Hepatocyte (in vitro differentiated cells): ENCODE measurements around the gene KCNQ5. TPM values are rescaled to one million over a fixed set of nuclear protein-coding genes. Genes with fewer than 3 reads are reported as not detected.

Experiments used
- DNase-seq: peaks from one replicate; pipeline ENCODE4 v3.0.0-alpha.2; 2016; ENCODE audit warnings: low spot score
- H2AFZ ChIP-seq: fragments of 200-600 bp; sonication (generic); 2 replicates; pipeline ENCODE4 v1.6.0; 2016; ENCODE audit warnings: antibody characterized with exemption, mild to moderate bottlenecking
- H3K27ac ChIP-seq: fragments of 200-600 bp; sonication (generic); 2 replicates; pipeline ENCODE4 v1.5.1; 2016; ENCODE audit warnings: mild to moderate bottlenecking
- H3K27me3 ChIP-seq: fragments of 200-600 bp; sonication (generic); 2 replicates; pipeline ENCODE4 v1.6.1; 2016
- H3K36me3 ChIP-seq: fragments of 200-600 bp; sonication (generic); replicated peaks from 2 replicates; pipeline ENCODE4 v1.5.1; 2016; ENCODE audit warnings: low read depth; ENCODE audit not compliant: insufficient read depth
- H3K4me1 ChIP-seq: fragments of 200-600 bp; sonication (generic); 2 replicates; pipeline ENCODE4 v1.5.1; 2016; ENCODE audit warnings: mild to moderate bottlenecking, moderate library complexity; ENCODE audit not compliant: insufficient read depth
- H3K4me2 ChIP-seq: fragments of 200-600 bp; sonication (generic); 2 replicates; pipeline ENCODE4 v1.6.0; 2016
- H3K4me3 ChIP-seq: fragments of 200-600 bp; sonication (generic); 2 replicates; pipeline ENCODE4 v1.5.1; 2016; ENCODE audit warnings: mild to moderate bottlenecking
- H3K79me2 ChIP-seq: fragments of 200-600 bp; sonication (generic); 2 replicates; pipeline ENCODE4 v1.6.0; 2017; ENCODE audit warnings: mild to moderate bottlenecking
- H3K9me2 ChIP-seq: fragments of 200-600 bp; sonication (generic); replicated peaks from 2 replicates; pipeline ENCODE4 v1.6.0; 2017; ENCODE audit warnings: mild to moderate bottlenecking; ENCODE audit not compliant: insufficient read depth
- H3K9me3 ChIP-seq: fragments of 200-600 bp; sonication (generic); 2 replicates; pipeline ENCODE4 v1.5.1; 2016; ENCODE audit warnings: low read depth, mild to moderate bottlenecking
- H4K20me1 ChIP-seq: fragments of 200-600 bp; sonication (generic); 2 replicates; pipeline ENCODE4 v1.6.0; 2016; ENCODE audit warnings: mild to moderate bottlenecking; ENCODE audit not compliant: insufficient read depth, poor library complexity, severe bottlenecking
- CTCF ChIP-seq: fragments of 200-600 bp; sonication (generic); IDR thresholded peaks from 2 replicates; pipeline ENCODE4 v1.5.1; 2016; ENCODE audit warnings: antibody characterized with exemption, mild to moderate bottlenecking; ENCODE audit not compliant: poor library complexity
- EZH2 ChIP-seq: fragments of 200-600 bp; sonication (generic); IDR thresholded peaks from 2 replicates; pipeline ENCODE4 v1.6.1; 2016; ENCODE audit warnings: antibody characterized with exemption, mild to moderate bottlenecking, borderline replicate concordance
- EZH2phosphoT487 ChIP-seq: fragments of 200-600 bp; sonication (generic); IDR thresholded peaks from one replicate; pipeline ENCODE4 v1.6.1; 2018; ENCODE audit warnings: antibody characterized with exemption, mild to moderate bottlenecking, low read depth, moderate library complexity; ENCODE audit not compliant: unreplicated experiment, severe bottlenecking
- WGBS: methylation state at CpG from one replicate; pipeline ENCODE4 v1.1.6; 2016; ENCODE audit warnings: low lambda C conversion rate; ENCODE audit errors: missing lambda C conversion rate; 5-methylcytosine and 5-hydroxymethylcytosine counted together
- polyA plus RNA-seq: library from polyadenylated mRNA; unstranded; fragments of >200 nt; fragmentation: Nextera tagmentation; extraction: Ambion mirVana; gene quantifications from 2 replicates; pipeline ENCODE4 v1.2.1, GENCODE V29; 2016
- total RNA-seq: library from RNA; depleted of rRNA; stranded (reverse); fragments of >200 nt; gene quantifications from 2 replicates; pipeline ENCODE4 v1.2.3, GENCODE V29; 2014

The KCNQ5 gene
- total and polyA plus RNA-seq, 2 experiments from 2014 or later = 1.6 to 2.0 TPM

GRCh38 chr6:72941263-72941662 is 319.4 kb downstream of the KCNQ5 start:
- H2AFZ ChIP-seq = no peak overlapping the region
- no peaks in the 10 kb centered on the region for H3K9me2 ChIP-seq
- H3K27ac ChIP-seq = no peak overlapping the region
- H3K36me3 ChIP-seq = no peaks in the 10 kb centered on the region
- WGBS = no CpG with 5 or more reads among the region's 1 CpG
- no peak for DNase-seq
- no peak overlapping the region for H3K4me2 ChIP-seq
- no peak overlapping the region for H3K4me3 ChIP-seq
- no peaks in the 10 kb centered on the region for H3K79me2 ChIP-seq
- no peaks in the 10 kb centered on the region for H3K4me1 ChIP-seq
- no peaks in the 10 kb centered on the region for H3K27me3 ChIP-seq
- TF ChIP-seq EZH2 (no peak), EZH2phosphoT487 (no peak), CTCF (no peak)
- H3K9me3 ChIP-seq = no peaks in the 10 kb centered on the region
- H4K20me1 ChIP-seq = no peaks in the 10 kb centered on the region

- Histone ChIP-seq H3K9me2 (no peaks in the 10 kb centered on the region), H3K4me3 (no peak overlapping the region), H3K4me1 (no peaks in the 10 kb centered on the region), H2AFZ (no peak overlapping the region), H3K27me3 (no peaks in the 10 kb centered on the region), H3K4me2 (no peak overlapping the region), H4K20me1 (no peaks in the 10 kb centered on the region), H3K27ac (no peak overlapping the region), H3K9me3 (no peaks in the 10 kb centered on the region), H3K79me2 (no peaks in the 10 kb centered on the region), H3K36me3 (no peaks in the 10 kb centered on the region)
- no peak for TF ChIP-seq EZH2phosphoT487
- no peak for TF ChIP-seq EZH2
- no peak for TF ChIP-seq CTCF
- DNase-seq = no peak
- WGBS = 54% methylated on average over 1 of the region's 1 CpG
These were observed 319.9 kb downstream of the KCNQ5 start for GRCh38 chr6:72941751-72942150.

GRCh38 chr6:72943699-72944098 is 321.8 kb downstream of the KCNQ5 start:
- Histone ChIP-seq H3K36me3 (no peaks in the 10 kb centered on the region), H3K9me2 (no peaks in the 10 kb centered on the region), H3K79me2 (no peaks in the 10 kb centered on the region), H3K27ac (no peak overlapping the region), H2AFZ (no peak overlapping the region), H4K20me1 (no peaks in the 10 kb centered on the region), H3K4me1 (no peaks in the 10 kb centered on the region), H3K4me2 (no peak overlapping the region), H3K9me3 (no peaks in the 10 kb centered on the region), H3K4me3 (no peak overlapping the region), H3K27me3 (no peaks in the 10 kb centered on the region)
- 88% methylated on average over 1 of the region's 1 CpG for WGBS
- TF ChIP-seq CTCF (no peak), EZH2phosphoT487 (no peak), EZH2 (no peak)
- DNase-seq = no peak

- H3K4me2 ChIP-seq = no peak overlapping the region
- no peaks in the 10 kb centered on the region for H4K20me1 ChIP-seq
- H3K9me3 ChIP-seq = no peaks in the 10 kb centered on the region
- no peaks in the 10 kb centered on the region for H3K4me1 ChIP-seq
- H3K4me3 ChIP-seq = no peak overlapping the region
- WGBS = 91% methylated on average over 2 of the region's 2 CpGs
- H2AFZ ChIP-seq = no peak overlapping the region
- DNase-seq = no peak
- no peaks in the 10 kb centered on the region for H3K27me3 ChIP-seq
- H3K9me2 ChIP-seq = no peaks in the 10 kb centered on the region
- H3K79me2 ChIP-seq = no peaks in the 10 kb centered on the region
- H3K27ac ChIP-seq = no peak overlapping the region
- TF ChIP-seq EZH2 (no peak), CTCF (no peak), EZH2phosphoT487 (no peak)
- H3K36me3 ChIP-seq = no peaks in the 10 kb centered on the region
These were observed 322.8 kb downstream of the KCNQ5 start for GRCh38 chr6:72944660-72945059.
